Effector memory CD8-positive, alpha-beta T cell (primary cell): ENCODE results near the gene RBM44.
"Not testable (repeated sequence)": the region's sequence is repeated elsewhere in the genome, so short reads cannot be mapped to it uniquely, and the experiment has no call there.

Experiments
- ATAC-seq: fragments of 150-1000 bp; cut with Tn5 transposase; replicated peaks from 2 replicates; pipeline ENCODE4 v1.10.0; 2021; ENCODE audit warnings: mild to moderate bottlenecking, moderate library complexity
- DNase-seq, 3 experiments: peaks; one replicate each; pipeline ENCODE4 v3.0.0; 2021
- H3K27ac Mint-ChIP-seq, 2 donors: one replicate each; pipeline ENCODE4 v1.8.0; 2022; ENCODE audit warnings: mild to moderate bottlenecking in 2 of 2, mixed read lengths in 2 of 2, moderate library complexity in 2 of 2
- H3K27me3 Mint-ChIP-seq, 2 donors: one replicate each; pipeline ENCODE4 v1.8.0; 2022; ENCODE audit warnings: mixed read lengths in 2 of 2
- H3K36me3 Mint-ChIP-seq: one replicate; pipeline ENCODE4 v1.8.0; 2022; ENCODE audit warnings: mild to moderate bottlenecking, moderate library complexity, mixed read lengths; ENCODE audit not compliant: insufficient read depth
- H3K4me1 Mint-ChIP-seq, 2 donors: one replicate each; pipeline ENCODE4 v1.8.0; 2022; ENCODE audit warnings: low read depth in 2 of 2, mixed read lengths in 2 of 2
- H3K4me3 Mint-ChIP-seq, 2 donors: one replicate each; pipeline ENCODE4 v1.8.0; 2022; ENCODE audit warnings: mild to moderate bottlenecking in 2 of 2, mixed read lengths in 2 of 2, moderate library complexity in 2 of 2
- H3K9me3 Mint-ChIP-seq, 2 donors: one replicate each; pipeline ENCODE4 v1.8.0; 2022; ENCODE audit warnings: mixed read lengths in 2 of 2

Gene RBM44

DNA sequence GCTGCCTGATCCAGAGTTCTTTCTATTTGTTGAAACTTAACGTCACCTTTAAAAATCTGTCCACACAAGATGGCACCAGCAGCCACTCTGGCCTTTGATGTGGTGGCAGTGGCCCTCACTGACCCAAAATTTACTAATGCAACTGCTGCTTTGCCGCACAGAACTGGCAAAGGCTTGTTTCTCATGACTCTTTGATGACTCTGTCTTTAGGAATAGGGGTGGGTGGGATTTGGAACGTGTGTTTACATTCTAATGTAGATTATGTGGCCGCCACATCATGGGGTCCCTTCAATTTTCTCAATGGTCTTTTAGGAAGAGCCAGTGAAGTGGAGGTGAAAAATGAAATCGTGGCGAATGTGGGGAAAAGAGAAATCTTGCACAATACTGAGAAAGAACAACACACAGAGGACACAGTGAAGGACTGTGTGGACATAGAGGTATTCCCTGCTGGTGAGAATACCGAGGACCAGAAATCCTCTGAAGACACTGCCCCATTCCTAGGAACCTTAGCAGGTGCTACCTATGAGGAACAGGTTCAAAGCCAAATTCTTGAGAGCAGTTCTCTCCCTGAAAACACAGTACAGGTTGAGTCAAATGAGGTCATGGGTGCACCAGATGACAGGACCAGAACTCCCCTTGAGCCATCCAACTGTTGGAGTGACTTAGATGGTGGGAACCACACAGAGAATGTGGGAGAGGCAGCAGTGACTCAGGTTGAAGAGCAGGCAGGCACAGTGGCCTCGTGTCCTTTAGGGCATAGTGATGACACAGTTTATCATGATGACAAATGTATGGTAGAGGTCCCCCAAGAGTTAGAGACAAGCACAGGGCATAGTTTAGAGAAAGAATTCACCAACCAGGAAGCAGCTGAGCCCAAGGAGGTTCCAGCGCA lies 36.0 kb upstream of the RBM44 start:
- peak overlapping the region; percentile 24 to 44 for H3K27ac Mint-ChIP-seq
- H3K9me3 Mint-ChIP-seq, DNase-seq, H3K4me1 Mint-ChIP-seq, H3K27me3 Mint-ChIP-seq, ATAC-seq, H3K4me3 Mint-ChIP-seq: not testable (repeated sequence)
- H3K36me3 Mint-ChIP-seq: peaks cover 85% of the 10 kb centered on the region

DNA sequence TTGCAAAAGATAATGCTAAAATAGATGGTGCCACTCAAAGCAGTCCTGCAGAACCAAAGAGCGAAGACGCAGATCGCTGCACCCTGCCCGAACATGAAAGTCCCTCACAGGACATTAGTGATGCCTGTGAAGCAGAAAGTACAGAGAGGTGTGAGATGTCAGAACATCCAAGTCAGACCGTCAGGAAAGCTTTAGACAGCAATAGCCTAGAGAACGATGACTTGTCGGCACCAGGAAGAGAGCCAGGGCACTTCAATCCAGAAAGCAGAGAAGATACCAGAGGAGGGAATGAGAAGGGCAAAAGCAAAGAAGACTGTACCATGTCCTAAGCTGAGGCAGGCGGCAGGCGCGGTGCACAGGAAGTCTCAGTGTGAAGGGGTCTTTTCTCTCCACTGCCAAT lies 34.8 kb upstream of the RBM44 start:
- H3K4me1 Mint-ChIP-seq: peaks cover 4 to 6% of the 10 kb centered on the region in 2 donors
- ATAC-seq (no peak), DNase-seq (no peak)
- no peak overlapping the region for H3K4me3 Mint-ChIP-seq
- peak overlapping the region; percentile 41 to 42 for H3K27ac Mint-ChIP-seq
- H3K27me3 Mint-ChIP-seq: no peaks in the 10 kb centered on the region
- H3K9me3 Mint-ChIP-seq: no peaks in the 10 kb centered on the region
- peaks cover 85% of the 10 kb centered on the region for H3K36me3 Mint-ChIP-seq

DNA sequence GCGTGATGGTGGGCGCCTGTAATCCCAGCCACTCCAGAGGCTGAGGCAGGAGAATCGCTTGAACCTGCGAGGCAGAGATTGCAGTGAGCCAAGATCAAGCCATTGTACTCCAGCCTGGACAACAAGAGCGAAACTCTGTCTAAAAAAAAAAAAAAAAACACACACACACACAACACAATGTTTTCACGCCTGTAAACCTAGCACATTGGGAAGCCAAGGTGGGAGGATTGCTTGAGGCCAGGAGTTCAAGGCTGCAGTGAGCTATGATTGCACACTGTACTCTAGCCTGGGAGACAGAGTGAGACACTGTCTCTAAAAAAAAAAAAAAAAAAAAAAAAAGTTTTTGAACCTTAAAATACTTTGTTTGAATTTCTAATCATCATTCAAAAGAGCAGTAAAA lies 33.5 kb upstream of the RBM44 start:
- not testable (repeated sequence) for ATAC-seq, H3K27ac Mint-ChIP-seq, H3K27me3 Mint-ChIP-seq, H3K4me3 Mint-ChIP-seq, DNase-seq, H3K4me1 Mint-ChIP-seq, H3K9me3 Mint-ChIP-seq
- H3K36me3 Mint-ChIP-seq: peaks cover 82% of the 10 kb centered on the region

DNA sequence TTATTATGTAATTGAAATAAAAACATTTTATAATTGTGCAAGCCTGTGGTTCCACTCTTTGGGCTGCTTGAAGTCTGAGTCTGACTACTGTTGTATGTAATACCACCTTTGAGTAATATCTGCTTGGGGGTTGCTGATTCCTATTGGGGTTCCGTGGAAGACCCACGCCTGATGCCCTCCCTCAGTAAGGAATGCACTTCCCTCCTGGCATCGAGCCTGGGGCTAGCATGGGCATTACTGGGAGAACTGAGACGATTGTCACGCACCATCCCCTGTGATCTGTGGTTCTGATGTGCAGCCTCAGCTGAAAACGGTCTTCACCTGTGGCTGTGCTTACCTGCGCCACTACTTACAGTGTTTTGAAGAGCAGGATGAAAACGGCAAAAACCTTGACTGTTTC lies 32.7 kb upstream of the RBM44 start:
- DNase-seq (no peak), ATAC-seq (no peak)
- Mint-ChIP-seq H3K9me3 (no peaks in the 10 kb centered on the region), H3K36me3 (peaks cover 82% of the 10 kb centered on the region), H3K4me3 (no peak overlapping the region), H3K27ac (no peak overlapping the region), H3K27me3 (no peaks in the 10 kb centered on the region), H3K4me1 (peaks cover 4 to 6% of the 10 kb centered on the region in 2 donors)

DNA sequence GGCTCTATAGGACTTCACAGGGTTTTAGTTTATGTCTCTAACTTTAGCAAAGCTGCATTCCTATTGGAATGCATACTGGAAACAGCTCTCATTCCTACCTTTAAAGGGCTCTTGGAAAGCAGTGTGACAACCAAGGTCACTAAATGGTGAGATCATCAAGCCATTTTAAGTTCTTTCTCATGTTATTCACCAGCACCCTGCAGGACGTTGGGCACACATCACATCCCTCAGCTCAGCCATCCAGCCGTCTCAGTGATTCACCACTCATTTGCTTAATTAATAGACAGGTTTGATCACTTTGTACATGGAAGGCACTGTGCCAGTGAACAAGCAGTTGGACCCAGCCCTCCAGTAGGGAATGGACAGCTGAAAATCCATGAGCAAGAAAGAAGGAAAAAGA lies 32.2 kb upstream of the RBM44 start:
- no peak for DNase-seq
- Mint-ChIP-seq H3K36me3 (peaks cover 82% of the 10 kb centered on the region), H3K27me3 (no peaks in the 10 kb centered on the region), H3K4me1 (peaks cover 4 to 6% of the 10 kb centered on the region in 2 donors), H3K4me3 (no peak overlapping the region), H3K27ac (peak overlapping the region; percentile 35 to 72), H3K9me3 (no peaks in the 10 kb centered on the region)
- ATAC-seq: no peak

- peaks cover 87% of the 10 kb centered on the region for H3K36me3 Mint-ChIP-seq
- H3K4me1 Mint-ChIP-seq: peaks cover 5 to 6% of the 10 kb centered on the region in 2 donors
- H3K4me3 Mint-ChIP-seq: no peak overlapping the region
Measured at GRCh38 chr2:237772513-237772912, 26.1 kb upstream of the RBM44 start.

GRCh38 chr2:237773826-237774225 lies 24.8 kb upstream of the RBM44 start:
- H3K36me3 Mint-ChIP-seq: peaks cover 89% of the 10 kb centered on the region
- no peaks in the 10 kb centered on the region for H3K27me3 Mint-ChIP-seq
- no peak overlapping the region for H3K4me3 Mint-ChIP-seq
- DNase-seq (no peak), ATAC-seq (no peak)
- no peaks in the 10 kb centered on the region for H3K9me3 Mint-ChIP-seq
- H3K27ac Mint-ChIP-seq: peak overlapping the region in 1 of 2 donors; percentile 38
- H3K4me1 Mint-ChIP-seq: peaks cover 5 to 7% of the 10 kb centered on the region in 2 donors

More at GRCh38 chr2:237772513-237772912, 26.1 kb upstream of the RBM44 start:
- Mint-ChIP-seq H3K9me3 (no peaks in the 10 kb centered on the region), H3K27me3 (no peaks in the 10 kb centered on the region), H3K27ac (no peak overlapping the region)
- no peak for DNase-seq
- no peak for ATAC-seq

DNA sequence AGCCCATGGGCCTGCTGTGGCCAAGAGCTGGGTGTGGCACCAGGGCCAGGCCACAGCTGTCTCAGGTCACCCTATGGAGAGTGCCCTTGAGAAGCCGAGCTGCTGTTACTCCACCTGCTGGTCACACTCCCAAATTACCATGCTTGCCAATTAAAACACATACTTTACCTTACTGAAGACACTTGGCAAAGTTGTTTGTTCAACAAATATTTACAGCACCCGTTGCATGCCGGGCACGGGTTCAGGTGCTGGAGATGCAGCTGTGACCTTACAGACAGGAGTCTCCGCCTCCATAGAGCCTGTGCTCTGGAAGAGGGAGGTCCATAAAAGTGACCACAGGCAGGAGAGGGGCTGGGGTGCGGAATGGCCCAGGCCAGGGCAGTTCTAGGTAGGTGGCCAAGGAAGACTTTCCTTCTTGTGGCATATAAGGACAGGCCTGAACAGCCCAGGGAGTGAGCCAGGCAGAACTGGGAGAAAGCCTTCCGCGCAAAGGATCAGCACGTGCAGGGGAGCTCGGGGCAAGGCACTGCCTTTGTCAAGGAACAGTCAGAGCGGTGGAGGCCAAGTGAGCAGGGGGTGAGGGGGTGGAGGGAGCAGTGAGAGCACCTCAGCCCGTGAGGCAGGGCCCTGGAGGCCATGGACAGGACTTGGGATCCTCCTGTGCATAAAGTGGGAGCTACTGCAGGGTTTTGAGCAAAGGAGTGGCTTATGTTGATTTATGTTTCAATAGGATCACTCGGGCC lies 23.6 kb upstream of the RBM44 start:
- Mint-ChIP-seq H3K27ac (peak overlapping the region; percentile 38 to 41), H3K9me3 (no peaks in the 10 kb centered on the region), H3K4me1 (peaks cover 5 to 7% of the 10 kb centered on the region in 2 donors), H3K27me3 (no peaks in the 10 kb centered on the region), H3K36me3 (peaks cover 90% of the 10 kb centered on the region), H3K4me3 (no peak overlapping the region)
- DNase-seq: peak; percentile 11 to 26 (median 24)
- peak; percentile 60 for ATAC-seq

DNA sequence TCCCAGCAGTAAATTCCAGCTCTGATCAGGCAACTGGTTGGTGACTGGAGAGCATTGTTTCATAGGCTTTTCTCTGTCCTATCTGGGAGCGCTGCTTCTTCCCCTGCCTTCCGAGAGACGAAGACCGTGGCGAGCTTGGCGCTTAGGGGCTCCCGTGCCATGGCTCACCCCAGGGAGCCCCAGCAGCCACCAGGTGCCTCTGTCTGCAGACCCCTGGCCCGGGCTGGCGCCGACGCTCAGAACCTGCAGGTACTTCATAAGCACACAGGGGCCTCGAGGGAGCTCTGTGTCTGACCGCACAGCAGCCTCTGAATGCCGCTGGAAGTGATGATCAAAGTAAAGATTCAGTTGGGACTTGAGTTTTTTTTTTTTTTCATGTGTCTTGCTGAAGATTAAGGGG lies 19.1 kb upstream of the RBM44 start:
- no peaks in the 10 kb centered on the region for H3K27me3 Mint-ChIP-seq
- peaks cover 69% of the 10 kb centered on the region for H3K36me3 Mint-ChIP-seq
- no peak for DNase-seq
- peaks cover 5 to 7% of the 10 kb centered on the region in 2 donors for H3K4me1 Mint-ChIP-seq
- no peak overlapping the region for H3K4me3 Mint-ChIP-seq
- ATAC-seq: no peak
- no peak overlapping the region for H3K27ac Mint-ChIP-seq
- H3K9me3 Mint-ChIP-seq: no peaks in the 10 kb centered on the region

DNA sequence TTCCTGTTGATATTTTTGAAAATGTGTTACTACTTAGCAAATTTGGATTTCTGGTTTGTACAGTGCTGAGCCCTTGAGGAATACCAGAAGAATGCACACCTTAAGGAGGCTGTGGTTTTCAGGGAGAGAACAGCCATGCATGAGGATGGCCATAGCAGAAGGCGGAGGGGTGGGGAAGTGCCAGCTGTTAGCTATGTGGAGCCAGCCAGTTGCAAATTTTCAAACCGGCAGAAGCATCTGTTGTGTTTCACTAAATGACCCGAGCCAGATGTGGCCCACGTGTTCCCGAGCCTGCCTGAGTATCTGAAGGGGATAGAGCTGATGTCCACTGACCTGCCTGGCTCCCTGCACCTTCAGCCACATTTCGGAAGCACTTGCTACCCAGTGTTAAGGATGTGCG lies 16.4 kb upstream of the RBM44 start:
- Mint-ChIP-seq H3K9me3 (peaks cover 0 to 7% of the 10 kb centered on the region in 2 donors), H3K36me3 (peaks cover 53% of the 10 kb centered on the region), H3K27ac (peak overlapping the region in 1 of 2 donors; percentile 63), H3K4me3 (no peak overlapping the region), H3K4me1 (peaks cover 0 to 4% of the 10 kb centered on the region in 2 donors), H3K27me3 (no peaks in the 10 kb centered on the region)
- no peak for DNase-seq
- ATAC-seq: no peak

DNA sequence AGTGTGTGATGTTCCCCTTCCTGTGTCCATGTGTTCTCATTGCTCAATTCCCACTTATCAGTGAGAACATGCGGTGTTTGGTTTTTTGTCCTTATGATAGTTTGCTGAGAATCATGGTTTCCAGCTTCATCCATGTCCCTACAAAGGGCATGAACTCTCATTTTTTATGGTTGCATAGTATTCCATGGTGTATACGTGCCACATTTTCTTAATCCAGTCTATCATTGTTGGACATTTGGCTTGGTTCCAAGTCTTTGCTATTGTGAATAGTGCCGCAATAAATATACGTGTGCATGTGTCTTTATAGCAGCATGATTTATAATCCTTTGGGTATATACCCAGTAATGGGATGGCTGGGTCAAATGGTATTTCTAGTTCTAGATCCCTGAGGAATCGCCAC lies 14.9 kb upstream of the RBM44 start:
- not testable (repeated sequence) for H3K9me3 Mint-ChIP-seq, H3K27ac Mint-ChIP-seq, H3K27me3 Mint-ChIP-seq, H3K4me1 Mint-ChIP-seq, H3K4me3 Mint-ChIP-seq, DNase-seq, ATAC-seq
- peaks cover 43% of the 10 kb centered on the region for H3K36me3 Mint-ChIP-seq

DNA sequence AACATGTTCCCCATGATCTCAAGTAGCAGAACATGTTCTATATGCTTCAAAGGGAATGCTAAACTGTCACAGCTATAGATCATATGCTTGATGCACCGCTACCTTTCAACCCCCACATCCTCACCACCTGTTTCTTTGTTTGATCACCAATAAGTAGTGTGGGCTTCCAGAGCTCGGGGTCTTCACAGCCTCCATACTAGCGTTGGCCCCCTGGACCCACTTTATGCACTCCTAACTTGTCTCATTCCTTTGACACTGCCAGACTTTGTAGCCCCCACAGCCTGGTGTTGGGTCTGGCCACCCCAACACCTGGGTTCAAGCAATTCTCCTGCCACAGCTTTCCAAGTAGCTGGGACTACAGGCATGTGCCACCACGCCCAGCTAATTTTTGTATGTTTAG lies 11.6 kb upstream of the RBM44 start:
- DNase-seq: no peak
- Mint-ChIP-seq H3K27me3 (no peaks in the 10 kb centered on the region), H3K36me3 (peaks cover 19% of the 10 kb centered on the region), H3K27ac (no peak overlapping the region), H3K9me3 (peaks cover 0 to 7% of the 10 kb centered on the region in 2 donors), H3K4me1 (peaks cover 3 to 8% of the 10 kb centered on the region in 2 donors), H3K4me3 (no peak overlapping the region)
- ATAC-seq: no peak

- ATAC-seq (no peak), DNase-seq (no peak)
- Mint-ChIP-seq H3K9me3 (peaks cover 0 to 7% of the 10 kb centered on the region in 2 donors), H3K27me3 (no peaks in the 10 kb centered on the region), H3K27ac (peak overlapping the region in 1 of 2 donors; percentile 6), H3K4me3 (no peak overlapping the region), H3K4me1 (peaks cover 3 to 8% of the 10 kb centered on the region in 2 donors), H3K36me3 (peaks cover 19% of the 10 kb centered on the region)
Measured at GRCh38 chr2:237790353-237790752, 8.2 kb upstream of the RBM44 start.
